ENCODE data around the gene NFATC1.

NFATC1 gene

DNA sequence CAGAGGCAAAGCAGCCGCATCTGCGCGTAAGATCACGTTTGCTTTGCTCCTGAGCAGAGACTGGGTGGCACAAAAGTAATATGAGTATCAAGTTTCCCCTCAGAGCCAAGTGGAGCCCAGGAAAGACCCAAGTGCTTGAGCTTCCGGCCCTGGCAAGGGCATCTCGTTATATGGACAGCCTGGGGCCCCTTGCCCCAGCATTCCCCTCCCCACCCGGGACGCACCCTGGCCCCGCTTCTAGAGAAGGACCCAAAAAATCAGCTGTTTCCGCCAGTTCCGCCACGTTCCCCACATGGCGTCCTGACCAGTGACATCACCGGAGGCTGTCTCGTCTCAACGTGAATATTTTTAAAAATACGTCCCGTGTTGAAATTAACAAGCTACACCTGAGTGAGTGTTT lies 135.1 kb downstream of the NFATC1 start:
- TF ChIP-seq, protein P1, sequence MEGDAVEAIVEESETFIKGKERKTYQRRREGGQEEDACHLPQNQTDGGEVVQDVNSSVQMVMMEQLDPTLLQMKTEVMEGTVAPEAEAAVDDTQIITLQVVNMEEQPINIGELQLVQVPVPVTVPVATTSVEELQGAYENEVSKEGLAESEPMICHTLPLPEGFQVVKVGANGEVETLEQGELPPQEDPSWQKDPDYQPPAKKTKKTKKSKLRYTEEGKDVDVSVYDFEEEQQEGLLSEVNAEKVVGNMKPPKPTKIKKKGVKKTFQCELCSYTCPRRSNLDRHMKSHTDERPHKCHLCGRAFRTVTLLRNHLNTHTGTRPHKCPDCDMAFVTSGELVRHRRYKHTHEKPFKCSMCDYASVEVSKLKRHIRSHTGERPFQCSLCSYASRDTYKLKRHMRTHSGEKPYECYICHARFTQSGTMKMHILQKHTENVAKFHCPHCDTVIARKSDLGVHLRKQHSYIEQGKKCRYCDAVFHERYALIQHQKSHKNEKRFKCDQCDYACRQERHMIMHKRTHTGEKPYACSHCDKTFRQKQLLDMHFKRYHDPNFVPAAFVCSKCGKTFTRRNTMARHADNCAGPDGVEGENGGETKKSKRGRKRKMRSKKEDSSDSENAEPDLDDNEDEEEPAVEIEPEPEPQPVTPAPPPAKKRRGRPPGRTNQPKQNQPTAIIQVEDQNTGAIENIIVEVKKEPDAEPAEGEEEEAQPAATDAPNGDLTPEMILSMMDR (conservative IDR thresholded peaks at IDR 0.05; ENCODE audit: low read depth, low read length): no peak
- DNase-seq (ENCODE audit: low read depth): no peak
- no peak overlapping the region for H3K4me3 ChIP-seq (ENCODE audit: low read length)

DNA sequence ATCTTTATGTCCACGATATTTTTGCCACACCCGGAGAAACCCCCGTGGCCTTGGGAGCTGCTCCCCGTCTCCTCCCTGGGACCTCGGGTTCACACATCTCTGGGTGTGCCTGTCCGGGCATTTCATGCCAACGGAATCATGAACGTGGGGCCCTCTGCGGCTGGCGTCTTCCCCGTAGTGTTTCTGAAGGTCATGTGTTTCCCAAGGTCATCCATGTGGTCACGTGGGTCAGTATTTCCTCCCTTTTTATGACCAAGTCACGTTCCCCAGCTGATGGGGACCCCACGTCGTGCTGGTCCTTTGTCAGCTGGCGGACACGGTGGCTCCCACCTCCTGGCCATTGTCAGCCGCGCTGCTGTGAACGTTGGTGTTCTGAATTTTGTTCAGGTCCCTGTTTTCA lies 135.7 kb downstream of the NFATC1 start:
- TF ChIP-seq, protein P1 (conservative IDR thresholded peaks at IDR 0.05; ENCODE audit: low read depth, low read length): no peak
- no peak for DNase-seq (ENCODE audit: low read depth)

DNA sequence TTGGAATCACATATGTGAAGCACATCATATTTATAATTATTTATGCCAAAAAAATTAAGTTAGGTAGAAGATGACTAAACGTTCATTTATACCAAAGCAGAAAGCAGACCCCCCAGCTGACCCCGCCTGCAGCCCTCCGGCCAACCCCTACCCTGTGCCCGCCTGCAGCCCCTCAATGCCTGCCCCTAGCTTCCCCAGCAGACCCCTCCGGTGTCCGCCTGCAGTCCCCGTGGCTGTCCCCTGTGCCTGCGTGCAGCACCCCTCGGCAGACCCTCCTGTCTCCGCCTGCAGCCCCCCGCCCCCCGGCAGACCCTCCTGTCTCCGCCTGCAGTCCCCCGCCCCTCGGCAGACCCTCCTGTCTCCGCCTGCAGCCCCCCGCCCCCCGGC lies 136.2 kb downstream of the NFATC1 start:
- DNase-seq (ENCODE audit: low read depth): no peak
- TF ChIP-seq, protein P1 (conservative IDR thresholded peaks at IDR 0.05; ENCODE audit: low read depth, low read length): no peak
- H3K4me3 ChIP-seq (ENCODE audit: low read length): no peak overlapping the region

More for the DNA sequence above, 135.7 kb downstream of the NFATC1 start:
- no peak overlapping the region for H3K4me3 ChIP-seq (ENCODE audit: low read length)

DNA sequence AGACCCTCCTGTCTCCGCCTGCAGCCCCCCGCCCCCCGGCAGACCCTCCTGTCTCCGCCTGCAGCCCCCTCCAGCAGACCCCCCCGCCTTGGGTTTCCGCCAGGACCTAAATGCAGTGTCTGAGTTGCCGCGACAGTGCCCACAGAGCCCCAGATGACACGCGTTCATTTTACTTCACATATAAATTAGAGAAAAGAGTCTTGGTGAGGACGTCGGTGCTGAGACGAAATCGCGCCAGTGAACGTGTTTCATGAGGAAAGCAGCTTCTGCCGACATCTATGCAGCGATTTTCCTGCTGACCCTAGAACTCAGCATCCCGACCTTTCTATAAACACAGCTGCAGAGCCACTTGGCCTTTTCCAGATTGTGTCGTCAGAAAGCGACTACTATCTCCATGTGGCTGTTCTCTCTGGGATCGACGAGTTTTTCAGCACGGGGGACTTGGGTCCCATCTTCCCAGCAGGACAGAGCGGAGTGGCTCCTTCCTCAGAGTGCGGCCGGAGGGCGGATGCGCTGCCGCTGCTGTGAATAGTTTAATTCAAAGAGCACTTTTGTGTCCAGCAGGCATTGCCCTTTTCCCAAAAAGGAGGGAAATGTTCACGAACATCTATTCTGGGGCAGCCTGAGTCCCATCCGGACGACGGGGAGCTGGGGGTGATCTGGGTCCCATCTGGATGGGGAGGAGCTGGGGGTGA lies 136.7 kb downstream of the NFATC1 start:
- TF ChIP-seq, protein P1 (conservative IDR thresholded peaks at IDR 0.05; ENCODE audit: low read depth, low read length): no peak
- no peak for DNase-seq (ENCODE audit: low read depth)
- no peak overlapping the region for H3K4me3 ChIP-seq (ENCODE audit: low read length)

DNA sequence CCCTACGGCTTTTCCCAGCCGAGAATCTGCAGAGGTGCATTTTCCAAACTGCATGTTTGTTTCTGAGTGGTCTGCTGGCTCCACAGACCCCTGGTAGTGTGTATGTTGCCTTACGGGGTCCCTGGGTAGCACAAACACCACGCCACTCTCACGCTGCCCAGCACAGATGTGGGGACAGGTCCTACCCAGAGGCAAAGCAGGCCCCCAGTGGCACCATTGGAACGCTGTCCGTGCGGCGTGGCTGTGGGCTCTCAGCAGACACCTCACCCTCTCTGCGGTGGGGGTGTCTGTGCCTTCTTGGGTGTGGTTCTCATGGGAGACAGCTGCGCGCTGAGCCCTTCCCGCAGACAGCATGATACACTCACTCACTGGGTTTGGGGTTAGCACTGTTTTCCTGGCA lies 137.4 kb downstream of the NFATC1 start:
- no peak overlapping the region for H3K4me3 ChIP-seq (ENCODE audit: low read length)
- TF ChIP-seq, protein P1 (conservative IDR thresholded peaks at IDR 0.05; ENCODE audit: low read depth, low read length): no peak
- DNase-seq (ENCODE audit: low read depth): no peak

DNA sequence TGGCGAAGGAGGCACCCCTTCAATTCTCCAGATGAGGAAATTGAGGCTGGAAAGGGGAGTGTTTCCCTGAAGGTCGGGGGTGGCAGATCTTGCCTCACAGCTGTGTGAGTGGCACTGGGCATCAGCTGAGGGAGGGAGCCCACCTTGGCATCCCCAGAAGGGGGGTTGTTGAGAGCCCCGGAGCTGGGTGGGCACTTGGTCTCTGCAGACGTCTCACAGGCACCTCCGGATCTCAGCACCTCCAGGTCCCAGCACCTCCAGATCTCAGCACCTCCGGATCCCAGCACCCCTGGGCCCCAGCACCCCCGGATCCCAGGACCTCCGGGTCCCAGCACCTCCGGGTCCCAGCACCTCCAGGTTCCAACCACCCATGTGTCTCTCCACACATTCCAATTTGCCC lies 137.9 kb downstream of the NFATC1 start:
- no peak for DNase-seq (ENCODE audit: low read depth)
- TF ChIP-seq, protein P1 (conservative IDR thresholded peaks at IDR 0.05; ENCODE audit: low read depth, low read length): no peak
- no peak overlapping the region for H3K4me3 ChIP-seq (ENCODE audit: low read length)

DNA sequence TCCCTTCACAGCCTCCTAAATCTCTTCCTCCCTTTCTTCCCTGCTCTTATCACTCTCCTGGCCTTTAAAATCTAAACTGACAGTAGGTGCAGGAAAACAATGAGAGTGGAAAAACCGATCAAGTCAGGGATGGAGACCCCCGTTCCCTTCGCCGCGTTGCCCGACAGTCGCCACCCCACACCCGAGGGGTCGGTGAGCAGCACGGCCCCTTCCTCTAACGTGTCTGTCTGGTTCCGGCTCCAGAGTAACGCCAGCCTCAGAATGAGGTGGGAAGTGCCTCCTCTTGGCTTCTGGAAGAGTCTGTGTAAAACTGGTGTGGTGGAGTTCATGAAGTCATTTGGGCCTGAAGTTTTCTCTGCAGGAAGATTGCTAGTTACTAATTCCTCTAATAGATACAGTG lies 138.6 kb downstream of the NFATC1 start:
- DNase-seq (ENCODE audit: low read depth): no peak
- H3K4me3 ChIP-seq (ENCODE audit: low read length): no peak overlapping the region
- TF ChIP-seq, protein P1 (conservative IDR thresholded peaks at IDR 0.05; ENCODE audit: low read depth, low read length): no peak
